DND-41 (cell line): ENCODE measurements around the gene ADAMTS16.

Experiments used
- ATAC-seq: fragments of 200-7000 bp; cut with Tn5 transposase; 3 replicates; pipeline ENCODE4 v1.9.1; 2021; ENCODE audit warnings: low read depth; ENCODE audit not compliant: insufficient read depth
- DNase-seq: peaks from one replicate; pipeline ENCODE4 v3.0.0-alpha.2; 2020
- H2AFZ ChIP-seq: 2 replicates; pipeline ENCODE4 v1.6.0; 2012; ENCODE audit warnings: low read depth, low read length
- H3K27ac ChIP-seq: 2 replicates; pipeline ENCODE4 v1.5.1; 2012; ENCODE audit warnings: low read length, inconsistent platforms
- H3K27me3 ChIP-seq: fragments of 200-600 bp; sonication (generic); 2 replicates; pipeline ENCODE4 v1.6.0; 2012; ENCODE audit warnings: low read length, mild to moderate bottlenecking, inconsistent platforms; ENCODE audit not compliant: insufficient read depth, poor library complexity
- H3K36me3 ChIP-seq: 2 replicates; pipeline ENCODE4 v1.5.1; 2012; ENCODE audit warnings: low read length, inconsistent platforms; ENCODE audit not compliant: insufficient read depth
- H3K4me1 ChIP-seq: 2 replicates; pipeline ENCODE4 v1.5.1; 2012; ENCODE audit warnings: mild to moderate bottlenecking, low read length; ENCODE audit not compliant: insufficient read depth
- H3K4me2 ChIP-seq: 2 replicates; pipeline ENCODE4 v1.6.0; 2012; ENCODE audit warnings: mild to moderate bottlenecking, moderate library complexity, low read length, inconsistent platforms; ENCODE audit not compliant: insufficient read depth
- H3K4me3 ChIP-seq, 2 experiments: fragments of 200-600 bp in 1 of 2; shearing (Covaris generic) in 1 of 2; 2 replicates each; pipeline ENCODE4 v1.5.1; 2012 to 2016; ENCODE audit warnings: inconsistent platforms in 2 of 2, low read length in 2 of 2, mild to moderate bottlenecking in 2 of 2, low read depth in 1 of 2, moderate library complexity in 1 of 2
- H3K79me2 ChIP-seq: 2 replicates; pipeline ENCODE4 v1.6.0; 2012; ENCODE audit warnings: low read length, inconsistent platforms; ENCODE audit not compliant: insufficient read depth
- H3K9ac ChIP-seq: 2 replicates; pipeline ENCODE4 v1.6.0; 2012; ENCODE audit warnings: low read depth, mild to moderate bottlenecking, inconsistent platforms, low read length, moderate library complexity
- H3K9me3 ChIP-seq: 2 replicates; pipeline ENCODE4 v1.5.1; 2012; ENCODE audit warnings: low read length, moderate library complexity, mild to moderate bottlenecking, inconsistent platforms; ENCODE audit not compliant: insufficient read depth, severe bottlenecking
- H4K20me1 ChIP-seq: 2 replicates; pipeline ENCODE4 v1.6.0; 2012; ENCODE audit warnings: low read length; ENCODE audit not compliant: insufficient read depth
- EZH2 ChIP-seq: IDR thresholded peaks from 3 replicates; pipeline ENCODE4 v1.6.1; 2012; ENCODE audit warnings: borderline replicate concordance, low read depth, mild to moderate bottlenecking, moderate library complexity, low read length, inconsistent platforms; ENCODE audit not compliant: severe bottlenecking
- TF ChIP-seq, protein P1 (sequence below): IDR thresholded peaks from 2 replicates; pipeline ENCODE4 v1.5.1; 2012; ENCODE audit warnings: borderline replicate concordance, low read length, moderate library complexity, mild to moderate bottlenecking; ENCODE audit not compliant: poor library complexity, severe bottlenecking; ENCODE audit errors: extremely low read depth

The ADAMTS16 gene

DNA sequence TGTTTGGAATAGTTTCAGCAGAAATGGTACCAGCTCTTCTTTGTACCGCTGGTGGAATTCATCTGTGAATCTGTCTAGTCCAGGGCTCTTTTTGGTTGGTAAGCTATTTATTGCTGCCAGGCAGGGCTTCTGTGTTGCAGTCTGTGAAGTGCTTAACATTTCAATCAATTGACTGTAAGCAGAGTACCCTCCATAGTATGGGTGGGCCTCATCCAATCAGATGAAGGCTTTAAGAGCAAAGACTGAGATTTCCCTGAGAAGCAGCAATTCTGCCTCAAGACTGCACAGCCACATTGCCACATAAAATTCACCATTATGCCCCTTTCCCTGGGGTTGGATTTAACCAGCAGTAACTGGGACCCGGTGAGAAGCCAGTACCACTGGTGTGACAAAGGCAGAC is 183.4 kb downstream of the ADAMTS16 start:
- TF ChIP-seq, protein P1, sequence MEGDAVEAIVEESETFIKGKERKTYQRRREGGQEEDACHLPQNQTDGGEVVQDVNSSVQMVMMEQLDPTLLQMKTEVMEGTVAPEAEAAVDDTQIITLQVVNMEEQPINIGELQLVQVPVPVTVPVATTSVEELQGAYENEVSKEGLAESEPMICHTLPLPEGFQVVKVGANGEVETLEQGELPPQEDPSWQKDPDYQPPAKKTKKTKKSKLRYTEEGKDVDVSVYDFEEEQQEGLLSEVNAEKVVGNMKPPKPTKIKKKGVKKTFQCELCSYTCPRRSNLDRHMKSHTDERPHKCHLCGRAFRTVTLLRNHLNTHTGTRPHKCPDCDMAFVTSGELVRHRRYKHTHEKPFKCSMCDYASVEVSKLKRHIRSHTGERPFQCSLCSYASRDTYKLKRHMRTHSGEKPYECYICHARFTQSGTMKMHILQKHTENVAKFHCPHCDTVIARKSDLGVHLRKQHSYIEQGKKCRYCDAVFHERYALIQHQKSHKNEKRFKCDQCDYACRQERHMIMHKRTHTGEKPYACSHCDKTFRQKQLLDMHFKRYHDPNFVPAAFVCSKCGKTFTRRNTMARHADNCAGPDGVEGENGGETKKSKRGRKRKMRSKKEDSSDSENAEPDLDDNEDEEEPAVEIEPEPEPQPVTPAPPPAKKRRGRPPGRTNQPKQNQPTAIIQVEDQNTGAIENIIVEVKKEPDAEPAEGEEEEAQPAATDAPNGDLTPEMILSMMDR: no peak
- TF ChIP-seq EZH2: no peak
- H3K9ac ChIP-seq: no peak overlapping the region
- H2AFZ ChIP-seq: no peak overlapping the region
- no peaks in the 10 kb centered on the region for H3K27me3 ChIP-seq
- no peak overlapping the region for H3K4me2 ChIP-seq
- no peak overlapping the region for H3K27ac ChIP-seq
- H3K4me1 ChIP-seq: no peaks in the 10 kb centered on the region
- H3K9me3 ChIP-seq: no peaks in the 10 kb centered on the region
- no peaks in the 10 kb centered on the region for H4K20me1 ChIP-seq
- H3K4me3 ChIP-seq: no peak overlapping the region
- no peaks in the 10 kb centered on the region for H3K36me3 ChIP-seq
- ATAC-seq (no peak), DNase-seq (no peak)
- no peaks in the 10 kb centered on the region for H3K79me2 ChIP-seq

- Histone ChIP-seq H3K27ac (no peak overlapping the region), H2AFZ (no peak overlapping the region), H3K79me2 (no peaks in the 10 kb centered on the region), H3K36me3 (no peaks in the 10 kb centered on the region), H3K4me3 (no peak overlapping the region), H3K27me3 (no peaks in the 10 kb centered on the region), H3K4me2 (no peak overlapping the region), H3K9ac (no peak overlapping the region), H4K20me1 (no peaks in the 10 kb centered on the region), H3K9me3 (no peaks in the 10 kb centered on the region), H3K4me1 (no peaks in the 10 kb centered on the region)
- TF ChIP-seq, protein P1: no peak
- no peak for TF ChIP-seq EZH2
- ATAC-seq (no peak), DNase-seq (no peak)
These were observed 186.1 kb downstream of the ADAMTS16 start for GRCh38 chr5:5326115-5326758.

- ATAC-seq (no peak), DNase-seq (no peak)
- TF ChIP-seq, protein P1: no peak
- no peak for TF ChIP-seq EZH2
- no peak overlapping the region for H3K4me3 ChIP-seq
- H3K4me2 ChIP-seq: no peak overlapping the region
- no peaks in the 10 kb centered on the region for H3K79me2 ChIP-seq
- H2AFZ ChIP-seq: no peak overlapping the region
- no peaks in the 10 kb centered on the region for H3K4me1 ChIP-seq
- H3K36me3 ChIP-seq: no peaks in the 10 kb centered on the region
- H3K27me3 ChIP-seq: no peaks in the 10 kb centered on the region
- no peaks in the 10 kb centered on the region for H4K20me1 ChIP-seq
- H3K9me3 ChIP-seq: no peaks in the 10 kb centered on the region
- no peak overlapping the region for H3K9ac ChIP-seq
- no peak overlapping the region for H3K27ac ChIP-seq
These were observed 187.0 kb downstream of the ADAMTS16 start for GRCh38 chr5:5327126-5327525.
